HG02588 (cell line): ENCODE data around the gene IL1F10.

Source experiments
- ATAC-seq: cut with Tn5 transposase; IDR thresholded peaks from one replicate; pipeline ENCODE4 v1.9.1; 2021; ENCODE audit warnings: mild to moderate bottlenecking, moderate library complexity; ENCODE audit not compliant: unreplicated experiment

IL1F10 gene

DNA sequence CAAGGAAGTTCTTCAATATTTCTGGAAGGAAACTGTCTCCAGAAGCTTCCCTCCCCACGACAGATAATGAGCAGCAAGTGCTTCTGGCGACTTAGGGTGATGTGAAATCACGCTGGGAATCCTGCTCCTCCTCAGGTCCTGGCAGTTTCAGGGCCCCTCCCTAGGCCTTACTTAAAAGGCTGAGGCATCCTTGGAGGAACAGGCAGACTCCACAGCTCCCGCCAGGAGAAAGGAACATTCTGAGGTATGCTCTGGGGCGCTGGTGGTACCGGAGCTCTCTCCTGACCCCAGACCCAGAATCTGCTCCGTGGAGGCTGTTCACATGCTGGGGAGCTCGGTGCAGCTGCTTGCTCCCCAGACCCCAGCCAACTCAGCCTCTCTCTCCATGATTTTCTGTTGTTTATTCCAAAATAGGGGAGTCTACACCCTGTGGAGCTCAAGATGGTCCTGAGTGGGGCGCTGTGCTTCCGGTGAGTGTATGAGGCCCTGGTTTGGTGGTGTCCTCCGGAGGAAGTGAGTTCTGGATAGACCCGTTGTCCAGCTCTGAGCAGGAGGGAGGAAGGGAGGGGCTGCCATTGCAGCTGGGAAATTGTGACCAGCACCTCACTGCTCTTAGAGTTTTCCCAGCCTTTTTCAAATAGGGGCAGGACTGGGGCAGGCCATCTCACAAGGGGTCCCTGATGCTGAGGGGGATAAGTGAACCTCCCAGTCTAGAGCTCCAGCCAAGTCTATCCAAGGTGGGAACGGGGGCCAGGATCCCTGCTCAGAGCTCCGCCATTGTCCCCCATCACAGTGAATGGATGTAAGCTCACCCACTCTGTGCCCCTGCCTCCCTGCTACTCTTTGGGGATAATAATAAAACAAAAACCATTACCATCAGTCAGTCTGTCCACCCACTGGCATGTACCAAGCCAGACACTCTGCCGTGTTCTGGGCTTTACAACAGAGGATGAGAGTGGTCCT, 8.5 kb upstream of the IL1F10 start, which contains the start of gene IL36RN:
TSS of gene IL36RN (plus strand) at position 201 of the 963 bp plus-strand sequence. CDS start at position 442, 241 bp downstream.
- no peak for ATAC-seq

DNA sequence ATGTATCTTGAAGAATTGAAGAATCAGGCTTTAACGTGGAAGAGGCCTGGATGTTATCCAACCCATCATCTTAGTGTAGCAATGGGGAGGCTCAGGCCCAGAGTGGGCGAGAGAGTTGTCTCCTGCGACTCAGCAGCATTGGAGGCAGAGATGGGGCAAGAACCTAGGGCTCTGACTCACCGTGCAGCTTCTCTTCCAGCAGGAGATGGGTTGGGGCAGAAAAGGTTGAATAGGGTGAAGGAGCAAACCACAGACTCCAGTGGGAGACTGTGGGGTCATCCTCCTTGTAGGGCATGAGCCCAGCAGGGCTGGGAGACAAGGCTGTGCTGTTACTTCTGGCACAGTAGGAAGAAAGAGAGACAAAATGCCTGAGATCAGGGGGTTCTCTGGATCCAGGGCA, 7.4 kb upstream of the IL1F10 start:
- ATAC-seq = no peak

- ATAC-seq = no peak
Observed at GRCh38 chr2:113060796-113061195, 7.0 kb upstream of the IL1F10 start.

GRCh38 chr2:113061241-113061640, 6.5 kb upstream of the IL1F10 start:
- ATAC-seq = no peak

DNA sequence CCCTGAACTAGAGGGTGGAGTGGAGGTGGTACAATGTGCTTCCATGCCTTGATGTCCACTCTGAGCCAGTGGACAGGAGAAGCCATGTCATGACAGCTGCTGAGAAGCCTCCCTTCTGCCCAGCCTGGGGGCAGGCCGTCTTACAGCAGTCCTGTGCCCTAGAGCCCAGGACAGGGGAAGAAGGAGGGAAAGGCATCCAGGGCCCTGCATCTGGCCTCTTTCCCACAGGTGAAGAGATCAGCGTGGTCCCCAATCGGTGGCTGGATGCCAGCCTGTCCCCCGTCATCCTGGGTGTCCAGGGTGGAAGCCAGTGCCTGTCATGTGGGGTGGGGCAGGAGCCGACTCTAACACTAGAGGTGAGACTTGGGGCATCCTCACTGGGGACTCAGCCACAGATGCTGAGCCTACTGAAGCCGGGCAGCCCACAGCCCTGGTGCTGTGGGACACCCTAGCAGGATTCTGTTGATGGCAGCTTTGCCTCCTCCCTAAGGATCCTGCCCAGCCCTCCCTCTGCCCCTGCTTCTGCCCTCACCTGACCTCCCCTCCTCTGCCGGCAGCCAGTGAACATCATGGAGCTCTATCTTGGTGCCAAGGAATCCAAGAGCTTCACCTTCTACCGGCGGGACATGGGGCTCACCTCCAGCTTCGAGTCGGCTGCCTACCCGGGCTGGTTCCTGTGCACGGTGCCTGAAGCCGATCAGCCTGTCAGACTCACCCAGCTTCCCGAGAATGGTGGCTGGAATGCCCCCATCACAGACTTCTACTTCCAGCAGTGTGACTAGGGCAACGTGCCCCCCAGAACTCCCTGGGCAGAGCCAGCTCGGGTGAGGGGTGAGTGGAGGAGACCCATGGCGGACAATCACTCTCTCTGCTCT, 5.6 kb upstream of the IL1F10 start:
- no peak for ATAC-seq

DNA sequence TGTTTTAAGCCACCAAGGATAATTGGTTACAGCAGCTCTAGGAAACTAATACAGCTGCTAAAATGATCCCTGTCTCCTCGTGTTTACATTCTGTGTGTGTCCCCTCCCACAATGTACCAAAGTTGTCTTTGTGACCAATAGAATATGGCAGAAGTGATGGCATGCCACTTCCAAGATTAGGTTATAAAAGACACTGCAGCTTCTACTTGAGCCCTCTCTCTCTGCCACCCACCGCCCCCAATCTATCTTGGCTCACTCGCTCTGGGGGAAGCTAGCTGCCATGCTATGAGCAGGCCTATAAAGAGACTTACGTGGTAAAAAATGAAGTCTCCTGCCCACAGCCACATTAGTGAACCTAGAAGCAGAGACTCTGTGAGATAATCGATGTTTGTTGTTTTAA, 3.5 kb upstream of the IL1F10 start:
- no peak for ATAC-seq

- ATAC-seq = no peak
Observed at GRCh38 chr2:113064898-113065297, 2.9 kb upstream of the IL1F10 start.

- no peak for ATAC-seq
Observed at GRCh38 chr2:113068249-113068648, 479 bp downstream of the IL1F10 start.

- ATAC-seq = no peak
Observed at GRCh38 chr2:113068706-113069485, 1.1 kb downstream of the IL1F10 start.

GRCh38 chr2:113069676-113070605, 2.2 kb downstream of the IL1F10 start:
- ATAC-seq = no peak

DNA sequence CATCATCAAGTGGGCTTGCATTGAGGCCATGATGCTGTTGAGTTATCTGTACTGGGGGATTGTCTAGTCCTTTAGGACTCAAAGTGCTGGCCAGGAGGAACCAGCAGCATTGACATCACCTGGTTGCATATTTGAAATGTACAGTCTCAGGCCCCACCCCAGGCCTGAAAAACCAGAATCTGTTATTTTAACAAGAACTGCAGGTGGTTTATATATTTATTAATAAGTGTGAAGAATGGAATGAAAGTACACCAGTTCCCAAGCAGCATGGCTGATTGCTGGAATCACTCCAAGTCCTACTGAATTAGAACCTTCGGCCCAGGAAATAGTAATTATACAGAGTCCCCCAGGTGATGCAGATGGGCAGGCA, 2.8 kb downstream of the IL1F10 start:
- ATAC-seq = no peak

GRCh38 chr2:113072584-113072983, 4.8 kb downstream of the IL1F10 start:
- ATAC-seq = no peak

DNA sequence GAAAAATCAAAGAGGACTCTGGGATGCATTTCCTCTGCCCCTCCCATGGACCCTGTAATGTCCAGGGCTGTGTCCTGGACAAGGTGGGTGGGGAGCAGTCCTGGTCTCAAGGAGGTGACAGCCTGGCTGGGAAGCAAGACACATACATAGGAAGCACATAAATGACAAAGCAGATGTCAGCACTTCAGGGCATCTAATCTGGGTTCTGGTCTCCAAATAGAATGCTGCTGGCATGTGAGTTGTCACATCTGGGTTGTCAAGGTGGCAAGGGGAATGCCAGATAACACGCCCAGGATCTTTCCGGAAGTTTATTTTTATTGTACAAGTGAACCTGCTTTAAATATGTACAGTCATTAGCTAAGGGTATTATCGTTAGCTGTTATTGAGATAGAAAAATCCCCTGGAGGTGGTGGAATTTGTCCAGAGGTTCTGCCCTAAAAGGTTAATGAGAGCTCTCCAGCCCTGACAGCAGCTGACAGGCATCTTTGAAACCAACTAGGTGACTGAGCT, 5.6 kb downstream of the IL1F10 start:
- no peak for ATAC-seq

GRCh38 chr2:113075030-113075429, 7.3 kb downstream of the IL1F10 start:
- no peak for ATAC-seq

- ATAC-seq = no peak
Observed at GRCh38 chr2:113075600-113075999, 7.8 kb downstream of the IL1F10 start.

DNA sequence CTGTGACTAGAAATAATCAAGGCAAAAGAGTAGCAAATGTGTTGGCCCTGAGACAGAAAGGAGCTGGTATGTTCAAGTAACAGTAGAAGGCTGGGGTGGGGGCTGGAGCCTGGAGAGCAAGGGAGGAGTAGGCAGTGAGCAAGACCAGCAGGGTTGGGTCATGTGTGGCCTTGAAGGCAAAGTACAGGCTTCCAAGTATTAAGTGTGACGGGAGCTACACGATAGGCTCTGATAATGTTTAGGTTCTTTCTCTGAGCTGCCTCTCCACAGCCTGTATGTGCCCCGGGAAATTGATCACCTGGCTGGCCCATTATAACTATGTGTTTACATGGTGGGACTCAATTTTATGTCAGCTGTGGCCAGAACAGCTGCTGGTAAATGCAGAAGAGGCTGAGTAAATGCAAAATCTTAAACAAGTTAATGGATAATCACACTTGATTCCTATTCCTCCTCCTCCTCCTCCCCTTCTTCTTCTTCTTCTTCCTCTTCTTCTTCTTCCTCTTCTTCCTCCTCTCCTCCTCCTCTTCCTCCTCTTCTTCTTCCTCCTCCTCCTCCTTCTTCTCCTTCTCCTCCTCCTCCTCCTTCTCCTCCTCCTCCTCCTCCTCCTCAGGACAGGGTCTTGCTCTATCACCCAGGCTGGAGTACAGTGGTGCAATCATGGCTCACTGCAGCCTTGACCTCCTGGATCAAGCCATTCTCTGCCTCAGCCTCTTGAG, 9.3 kb downstream of the IL1F10 start:
- no peak for ATAC-seq

DNA sequence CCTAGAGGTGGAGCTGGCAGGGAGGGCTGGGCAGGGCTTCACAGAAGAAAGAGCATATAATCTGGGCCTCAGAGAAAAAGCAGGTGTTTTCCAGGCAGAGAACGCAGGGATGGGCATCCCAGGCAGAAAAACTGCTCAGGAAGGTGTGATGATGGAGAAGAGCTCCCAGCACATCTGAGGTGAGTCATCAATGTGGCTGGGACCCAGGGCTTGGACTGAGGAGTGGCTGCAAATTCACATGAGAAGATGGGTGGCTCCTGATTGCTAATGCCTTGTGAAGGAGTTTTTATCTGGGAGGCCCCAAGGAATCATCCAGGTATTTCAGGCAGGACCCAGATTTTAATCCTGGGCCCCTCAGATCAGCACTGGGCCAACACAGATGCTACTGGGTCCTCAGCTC, 10.2 kb downstream of the IL1F10 start:
- no peak for ATAC-seq

DNA sequence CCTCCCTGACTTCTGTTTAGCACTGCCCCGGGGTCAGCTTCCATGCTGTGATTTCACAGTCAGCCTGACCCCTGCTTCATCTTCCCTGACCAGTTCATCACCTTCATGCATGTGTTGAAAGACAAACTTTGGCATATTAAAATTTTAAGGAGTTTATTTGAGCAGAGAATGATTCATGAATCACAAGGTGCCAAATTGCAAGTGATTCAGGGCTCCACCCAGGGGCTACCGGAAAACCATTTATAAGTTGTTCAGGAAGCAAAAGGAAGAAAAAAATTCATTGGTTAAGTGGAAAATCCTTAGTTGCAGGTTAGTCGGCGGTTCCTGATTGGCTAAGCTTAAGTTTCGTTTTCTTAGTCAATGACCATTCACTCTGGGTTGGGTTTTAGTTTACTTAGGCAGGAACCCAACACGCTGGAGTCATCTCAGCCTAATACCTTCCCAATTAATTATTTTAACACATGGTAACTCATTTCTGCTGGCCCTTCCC, 10.6 kb downstream of the IL1F10 start:
- no peak for ATAC-seq

- no peak for ATAC-seq
Observed at GRCh38 chr2:113079131-113079530, 11.4 kb downstream of the IL1F10 start.
